Left ventricle myocardium superior (tissue), 1 donor: ENCODE measurements around the gene BCKDHA. TPM values are rescaled to one million over a fixed set of nuclear protein-coding genes. Genes with fewer than 3 reads are reported as not detected.
"Not testable (repeated sequence)": the region's sequence is repeated elsewhere in the genome, so short reads cannot be mapped to it uniquely, and the experiment has no call there.

Experiments used
- ATAC-seq: fragments of 200-7000 bp; cut with Tn5 transposase; one replicate; pipeline ENCODE4 v1.9.1; 2020; ENCODE audit warnings: mild to moderate bottlenecking, moderate library complexity
- DNase-seq: peaks from one replicate; pipeline ENCODE4 v3.0.0-alpha.2; 2020
- intact Hi-C: fragments of 100-400 bp; cut with micrococcal nuclease; formaldehyde crosslinking; loops from one replicate; pipeline ENCODE4 v1.11.0; 2022
- total RNA-seq: library from RNA; stranded (reverse); fragmentation: NEBNext Ultra II Directional; extraction: Animal tissue kit (Norgen Biotek cat#: 25700); gene quantifications from one replicate; pipeline ENCODE4 v1.2.1, GENCODE V29; 2021
- donor health status: DM: no; HTN: yes; CAD: no; lungs with severe emphysema.

Gene BCKDHA
- total RNA-seq, 1 donor from 2014 or later, result 49.2 TPM

- intact Hi-C loops, result no loop called here
- DNase-seq (no peak), ATAC-seq (peak; percentile 1)
These were observed 32.9 kb upstream of the BCKDHA start for GRCh38 chr19:41364524-41365391.

DNA sequence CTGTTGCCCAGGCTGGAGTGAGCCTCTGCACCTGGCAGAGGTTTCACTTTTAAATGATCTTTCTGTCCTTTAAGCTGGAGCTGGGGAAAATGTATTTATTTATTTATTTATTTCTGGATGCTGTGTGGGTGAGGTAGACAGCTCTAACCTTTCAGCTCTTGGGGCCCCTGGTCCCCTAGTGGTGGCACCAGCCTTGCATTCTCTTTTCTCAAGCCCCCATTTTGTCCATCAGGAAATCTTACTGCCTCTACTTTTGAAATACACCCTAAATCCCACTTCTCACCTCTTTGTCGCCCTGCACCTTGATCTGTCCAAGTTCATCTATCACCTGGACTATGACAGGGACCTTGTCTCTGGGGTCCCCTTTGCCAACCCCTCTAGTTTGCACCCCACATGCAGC is 31.5 kb upstream of the BCKDHA start:
- ATAC-seq (no peak), DNase-seq (no peak)
- intact Hi-C loops, result no loop called here

GRCh38 chr19:41367848-41368301 is 29.7 kb upstream of the BCKDHA start:
- ATAC-seq, result no peak
- DNase-seq, result no peak
- intact Hi-C loops, result no loop called here

- DNase-seq (no peak), ATAC-seq (no peak)
- intact Hi-C loops, result no loop called here
These were observed 27.8 kb upstream of the BCKDHA start for GRCh38 chr19:41369769-41370168.

GRCh38 chr19:41371119-41371518 is 26.5 kb upstream of the BCKDHA start:
- ATAC-seq, DNase-seq, intact Hi-C loops: not testable (repeated sequence)

DNA sequence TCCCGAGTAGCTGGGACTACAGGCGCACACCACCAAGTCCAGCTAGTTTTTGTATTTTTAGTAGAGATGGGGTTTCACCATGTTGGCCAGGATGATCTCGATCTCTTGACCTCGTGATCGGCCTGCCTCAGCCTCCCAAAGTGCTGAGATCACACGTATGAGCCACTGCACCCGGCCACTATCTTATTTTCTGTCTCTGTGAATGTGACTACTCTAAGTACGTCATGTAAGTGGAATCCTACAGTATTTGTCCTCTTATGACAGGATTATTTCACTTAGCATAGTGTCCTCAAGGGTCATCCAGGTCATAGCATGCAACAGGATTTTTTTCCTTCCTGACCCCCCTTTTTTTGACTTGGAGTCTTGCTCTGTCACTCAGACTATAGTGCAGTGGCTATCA is 26.1 kb upstream of the BCKDHA start:
- DNase-seq, result no peak
- ATAC-seq, result no peak
- intact Hi-C loops, result no loop called here

DNA sequence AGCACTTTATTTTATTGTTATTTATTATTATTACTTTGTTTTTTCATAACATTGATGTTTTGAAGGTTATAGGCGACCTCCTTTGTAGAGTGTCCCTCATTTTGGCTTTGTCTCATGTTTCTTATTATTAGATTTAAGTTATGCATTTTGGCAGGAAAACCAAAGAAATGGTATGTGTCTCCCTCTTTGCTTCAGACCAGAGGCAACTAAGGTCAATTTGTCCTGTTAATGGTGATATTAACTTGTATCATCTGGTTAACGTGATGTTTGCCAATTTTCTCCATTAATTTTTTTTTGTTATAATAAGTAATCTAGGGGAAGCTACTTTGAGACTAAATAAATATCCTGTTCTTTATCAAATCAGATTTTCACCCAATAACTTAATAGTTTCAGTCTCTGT is 25.1 kb upstream of the BCKDHA start:
- intact Hi-C loops, result no loop called here
- DNase-seq, result no peak
- no peak for ATAC-seq

- DNase-seq (peak; percentile 94), ATAC-seq (peak; percentile 87)
- intact Hi-C loops, result no loop called here
These were observed 23.6 kb upstream of the BCKDHA start for GRCh38 chr19:41373993-41374392.

- intact Hi-C loops, result no loop called here
- ATAC-seq (peak; percentile 56), DNase-seq (peak; percentile 71)
These were observed 21.2 kb upstream of the BCKDHA start, which contains the start of gene TMEM91 for GRCh38 chr19:41376241-41376997. Gene TMEM91 (plus strand): TSS chr19:41376533. CDS start chr19:41378310, 1,777 bp downstream.

- ATAC-seq (peak; percentile 2), DNase-seq (no peak)
- intact Hi-C loops, result no loop called here
These were observed 20.6 kb upstream of the BCKDHA start for GRCh38 chr19:41376998-41377365.

- DNase-seq (no peak), ATAC-seq (no peak)
- intact Hi-C loops, result no loop called here
These were observed 19.5 kb upstream of the BCKDHA start for GRCh38 chr19:41377977-41378709.

GRCh38 chr19:41381536-41381935 is 16.1 kb upstream of the BCKDHA start:
- ATAC-seq, intact Hi-C loops: not testable (repeated sequence)

DNA sequence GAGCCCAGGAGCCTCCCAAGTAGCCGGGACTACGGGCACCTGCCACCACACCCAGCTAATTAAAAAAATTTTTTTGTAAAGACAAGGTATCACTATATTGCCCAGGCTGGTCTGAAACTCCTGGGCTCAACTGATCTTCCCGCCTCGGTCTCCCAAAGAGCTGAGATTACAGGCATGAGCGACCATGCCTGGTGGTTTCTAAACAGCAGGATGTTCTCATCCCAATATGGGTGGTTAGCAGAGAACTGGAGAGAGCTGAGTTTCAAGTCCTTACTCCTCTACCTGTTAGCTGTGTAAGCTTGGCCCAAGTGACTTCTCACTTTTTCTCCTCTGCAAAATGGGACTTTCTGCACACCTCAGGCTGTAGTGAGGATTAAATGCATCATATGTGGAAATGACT is 13.3 kb upstream of the BCKDHA start:
- intact Hi-C loops, result no loop called here
- ATAC-seq, result no peak
- DNase-seq, result no peak

More at GRCh38 chr19:41381536-41381935, 16.1 kb upstream of the BCKDHA start:
- not testable (repeated sequence) for DNase-seq

DNA sequence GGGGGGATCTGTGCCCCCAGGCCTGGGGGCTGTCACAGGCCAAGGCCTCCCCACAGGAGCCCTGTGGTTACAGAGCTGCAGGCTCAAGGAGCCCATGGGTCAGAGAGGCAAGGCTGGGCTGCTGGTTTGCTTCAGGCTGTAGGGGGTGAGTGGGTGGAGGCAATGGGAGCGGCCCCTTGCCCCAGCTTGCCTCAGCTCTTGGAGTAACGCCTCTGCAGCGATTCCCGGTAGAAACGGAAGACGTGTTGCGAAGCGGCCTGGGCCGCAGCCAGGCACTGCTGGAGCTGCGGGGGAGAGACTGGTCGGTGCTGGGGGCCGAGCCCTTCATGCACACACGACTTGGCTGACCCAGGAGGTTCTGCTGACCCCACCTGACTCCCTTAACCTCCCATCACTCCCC is 11.2 kb upstream of the BCKDHA start:
- ATAC-seq, result peak; percentile 39
- intact Hi-C loops, result no loop called here
- no peak for DNase-seq

DNA sequence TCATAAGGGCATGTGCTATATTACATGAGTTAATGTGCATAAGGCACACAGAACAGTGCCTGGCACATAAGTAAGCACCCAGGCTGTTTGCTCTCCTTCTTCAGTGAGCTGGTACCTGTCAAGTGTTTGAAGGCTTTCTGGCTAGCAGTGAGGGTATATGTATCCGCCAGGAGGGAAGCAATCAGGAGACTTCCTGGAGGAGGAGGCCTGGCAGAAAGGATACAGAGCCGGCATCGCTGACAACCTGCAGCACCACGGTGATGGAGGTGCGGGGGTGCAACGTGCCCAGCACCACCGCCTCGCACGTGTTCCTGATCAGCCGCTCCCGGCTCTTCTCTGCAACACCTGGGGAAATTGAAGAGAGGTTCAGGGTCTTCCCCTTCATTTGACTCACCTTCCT is 6.0 kb upstream of the BCKDHA start:
- ATAC-seq (no peak), DNase-seq (no peak)
- intact Hi-C loops, result no loop called here

DNA sequence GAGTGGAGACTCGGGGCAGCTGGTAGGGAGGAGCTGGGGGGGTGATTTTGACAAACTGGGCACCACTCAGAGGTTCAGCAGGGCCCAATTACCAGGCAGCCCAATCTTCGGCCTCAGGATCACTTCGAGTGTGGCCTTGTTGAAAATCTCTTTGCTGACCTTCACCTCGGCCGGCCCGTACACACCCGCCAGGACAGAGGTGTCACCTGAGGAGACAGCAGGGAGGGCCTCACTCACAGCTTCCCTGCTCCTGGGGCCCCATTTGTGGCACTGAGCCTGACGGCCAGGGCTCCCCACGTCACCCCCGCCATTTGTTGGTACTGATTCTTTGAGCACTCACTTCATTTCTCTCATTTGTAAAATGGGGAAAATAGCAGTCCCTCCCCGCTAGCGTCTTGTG is 4.8 kb upstream of the BCKDHA start:
- DNase-seq (peak; percentile 44), ATAC-seq (no peak)
- intact Hi-C loops, result no loop called here

DNA sequence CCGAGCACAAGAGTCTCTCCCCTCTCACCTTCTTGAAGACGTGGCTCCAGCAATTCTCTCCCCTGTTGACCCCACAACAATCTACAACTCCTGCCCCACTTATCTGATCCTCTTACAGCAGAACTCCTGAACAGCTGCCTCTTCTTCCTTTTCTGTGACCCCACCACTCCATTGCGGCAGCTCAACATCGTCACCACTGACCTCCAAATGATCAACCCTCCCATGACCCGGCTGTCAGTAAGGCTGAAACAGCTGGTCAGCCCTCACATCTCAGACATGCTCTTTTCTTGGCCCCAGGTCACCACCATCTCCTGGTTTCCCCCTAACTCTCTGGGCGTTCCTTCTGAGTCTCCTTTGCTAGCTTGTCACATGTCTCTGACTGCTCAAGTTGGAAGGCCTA is 2.3 kb upstream of the BCKDHA start:
- DNase-seq, result no peak
- intact Hi-C loops, result no loop called here
- no peak for ATAC-seq

DNA sequence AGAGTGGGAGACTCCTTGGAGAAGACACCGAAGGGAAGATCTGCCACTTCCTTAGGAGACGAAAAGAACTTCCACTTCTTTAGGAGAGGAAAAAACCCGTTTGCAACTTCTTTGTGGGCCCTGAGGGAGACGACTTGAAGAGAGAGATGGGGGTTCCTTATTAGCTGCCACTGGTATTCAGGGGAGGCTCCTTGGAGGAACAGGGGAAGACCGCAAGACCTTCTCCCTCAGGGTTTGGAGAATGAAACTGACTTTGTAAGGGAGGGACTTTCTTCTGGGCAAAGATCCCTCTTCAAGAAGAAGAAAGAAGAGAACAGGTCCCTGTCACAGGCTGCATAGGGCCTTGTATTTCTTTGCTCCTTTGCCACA is 416 bp downstream of the BCKDHA start:
- intact Hi-C loops, result no loop called here
- ATAC-seq, result no peak
- no peak for DNase-seq

GRCh38 chr19:41398598-41398997 is 980 bp downstream of the BCKDHA start:
- intact Hi-C loops, result no loop called here
- no peak for DNase-seq
- no peak for ATAC-seq

DNA sequence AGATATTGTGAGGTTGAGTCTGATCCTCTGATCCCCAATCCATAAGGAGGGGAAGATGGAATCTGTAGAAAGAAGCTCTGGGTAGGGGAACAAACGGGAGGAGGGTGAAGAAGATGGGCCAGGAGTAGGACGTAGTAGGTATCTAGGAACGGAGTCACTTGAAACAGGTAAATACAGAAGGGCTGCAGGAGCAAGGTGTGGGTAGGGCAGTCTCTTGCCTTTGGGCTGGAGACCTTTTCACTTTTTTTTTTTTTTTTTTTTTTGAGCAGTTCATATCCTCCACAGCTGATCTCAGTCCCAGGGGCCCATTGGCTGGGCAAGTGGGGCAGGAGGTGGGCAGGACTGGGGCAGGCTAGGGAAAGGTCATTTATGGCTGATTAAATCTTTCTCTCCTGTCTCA is 1.5 kb downstream of the BCKDHA start:
- no peak for ATAC-seq
- no peak for DNase-seq
- intact Hi-C loops, result no loop called here
